Right atrium auricular region (tissue), 2 donors: ENCODE measurements around the gene PLA2G4B. TPM values are rescaled to one million over a fixed set of nuclear protein-coding genes. Genes with fewer than 3 reads are reported as not detected.

Experiments
- DNase-seq: peaks from one replicate; pipeline ENCODE4 v3.0.0-alpha.2; 2019; ENCODE audit warnings: low spot score
- H3K27ac ChIP-seq, 2 donors: fragments of 200-600 bp; sonication (generic); 1 replicate in 1 of 2; 2 replicates in 1 of 2; pipeline ENCODE4 v1.5.1; 2016 to 2019
- H3K27me3 ChIP-seq, 2 donors: fragments of 200-600 bp; sonication (generic); one replicate each; pipeline versions ENCODE4 v1.5.1 to v1.6.0; 2017 to 2019
- H3K36me3 ChIP-seq: fragments of 200-600 bp; sonication (generic); one replicate; pipeline ENCODE4 v1.5.1; 2016
- H3K4me1 ChIP-seq, 2 donors: fragments of 200-600 bp; sonication (generic); one replicate each; pipeline versions ENCODE4 v1.5.1 to v1.6.0; 2017 to 2019
- H3K4me3 ChIP-seq, 2 donors: fragments of 200-600 bp; sonication (generic); 1 replicate in 1 of 2; 2 replicates in 1 of 2; pipeline ENCODE4 v1.5.1; 2017 to 2019; ENCODE audit warnings: mild to moderate bottlenecking in 1 of 2, moderate library complexity in 1 of 2
- H3K9me3 ChIP-seq, 2 donors: fragments of 200-600 bp; sonication (generic); one replicate each; pipeline ENCODE4 v1.5.1; 2019
- CTCF ChIP-seq, 2 donors: fragments of 200-600 bp; sonication (generic); IDR thresholded peaks; one replicate each; pipeline ENCODE4 v1.5.1; 2019; ENCODE audit warnings: antibody characterized with exemption in 2 of 2
- total RNA-seq, 2 donors: library from RNA; depleted of rRNA; stranded (reverse); fragments of >200 nt; gene quantifications; one replicate each; pipeline ENCODE4 v1.1.0, GENCODE V29; 2016

PLA2G4B gene
- total RNA-seq, 2 donors from 2014 or later, result 1.3 to 1.4 TPM

GRCh38 chr15:41810651-41811431, 27.8 kb upstream of the PLA2G4B start:
- no peak for TF ChIP-seq CTCF (IDR thresholded peaks at IDR 0.05)
- Histone ChIP-seq H3K9me3 (no peaks in the 10 kb centered on the region), H3K36me3 (peaks cover 23% of the 10 kb centered on the region), H3K27me3 (no peaks in the 10 kb centered on the region), H3K4me3 (no peak overlapping the region), H3K27ac (no peak overlapping the region), H3K4me1 (peaks cover 0 to 7% of the 10 kb centered on the region in 2 donors)
- DNase-seq, result no peak

GRCh38 chr15:41811432-41812195, 27.0 kb upstream of the PLA2G4B start:
- TF ChIP-seq CTCF (IDR thresholded peaks at IDR 0.05), result peak; percentile 62 to 91
- Histone ChIP-seq H3K9me3 (no peaks in the 10 kb centered on the region), H3K4me1 (peaks cover 0 to 2% of the 10 kb centered on the region in 2 donors), H3K27me3 (no peaks in the 10 kb centered on the region), H3K4me3 (no peak overlapping the region), H3K27ac (no peak overlapping the region), H3K36me3 (peaks cover 26% of the 10 kb centered on the region)
- DNase-seq, result peak; percentile 84

GRCh38 chr15:41812820-41813375, 25.7 kb upstream of the PLA2G4B start:
- H3K4me1 ChIP-seq, result no peaks in the 10 kb centered on the region
- H3K27ac ChIP-seq, result no peak overlapping the region
- no peaks in the 10 kb centered on the region for H3K9me3 ChIP-seq
- H3K36me3 ChIP-seq, result peaks cover 38% of the 10 kb centered on the region
- TF ChIP-seq CTCF (IDR thresholded peaks at IDR 0.05), result no peak
- H3K4me3 ChIP-seq, result no peak overlapping the region
- no peak for DNase-seq
- no peaks in the 10 kb centered on the region for H3K27me3 ChIP-seq

- Histone ChIP-seq H3K4me3 (no peak overlapping the region), H3K36me3 (peaks cover 44% of the 10 kb centered on the region), H3K4me1 (no peaks in the 10 kb centered on the region), H3K27ac (no peak overlapping the region), H3K27me3 (no peaks in the 10 kb centered on the region), H3K9me3 (no peaks in the 10 kb centered on the region)
- DNase-seq, result no peak
- no peak for TF ChIP-seq CTCF (IDR thresholded peaks at IDR 0.05)
Observed at GRCh38 chr15:41813426-41813825, 25.2 kb upstream of the PLA2G4B start.

- Histone ChIP-seq H3K36me3 (peaks cover 52% of the 10 kb centered on the region), H3K27ac (no peak overlapping the region), H3K4me1 (no peaks in the 10 kb centered on the region), H3K27me3 (no peaks in the 10 kb centered on the region), H3K4me3 (no peak overlapping the region), H3K9me3 (no peaks in the 10 kb centered on the region)
- DNase-seq, result no peak
- TF ChIP-seq CTCF (IDR thresholded peaks at IDR 0.05), result no peak
Observed at GRCh38 chr15:41814534-41814933, 24.1 kb upstream of the PLA2G4B start.
